Fibroblast of skin of right biceps (primary cell): Measurements from ENCODE around the gene CCR5.

Experiments used
- DNase-seq: peaks from one replicate; pipeline ENCODE4 v3.0.0-alpha.2; 2013

The CCR5 gene

DNA sequence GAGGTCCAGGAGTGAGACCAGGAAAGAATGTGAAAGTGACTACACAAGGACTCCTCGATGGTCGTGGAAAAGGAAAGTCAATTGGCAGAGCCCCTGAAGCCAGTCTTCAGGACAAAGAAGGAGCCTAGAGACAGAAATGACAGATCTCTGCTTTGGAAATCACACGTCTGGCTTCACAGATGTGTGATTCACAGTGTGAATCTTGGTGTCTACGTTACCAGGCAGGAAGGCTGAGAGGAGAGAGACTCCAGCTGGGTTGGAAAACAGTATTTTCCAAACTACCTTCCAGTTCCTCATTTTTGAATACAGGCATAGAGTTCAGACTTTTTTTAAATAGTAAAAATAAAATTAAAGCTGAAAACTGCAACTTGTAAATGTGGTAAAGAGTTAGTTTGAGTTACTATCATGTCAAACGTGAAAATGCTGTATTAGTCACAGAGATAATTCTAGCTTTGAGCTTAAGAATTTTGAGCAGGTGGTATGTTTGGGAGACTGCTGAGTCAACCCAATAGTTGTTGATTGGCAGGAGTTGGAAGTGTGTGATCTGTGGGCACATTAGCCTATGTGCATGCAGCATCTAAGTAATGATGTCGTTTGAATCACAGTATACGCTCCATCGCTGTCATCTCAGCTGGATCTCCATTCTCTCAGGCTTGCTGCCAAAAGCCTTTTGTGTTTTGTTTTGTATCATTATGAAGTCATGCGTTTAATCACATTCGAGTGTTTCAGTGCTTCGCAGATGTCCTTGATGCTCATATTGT, 10.8 kb upstream of the CCR5 start:
- peak; percentile 36 for DNase-seq

DNA sequence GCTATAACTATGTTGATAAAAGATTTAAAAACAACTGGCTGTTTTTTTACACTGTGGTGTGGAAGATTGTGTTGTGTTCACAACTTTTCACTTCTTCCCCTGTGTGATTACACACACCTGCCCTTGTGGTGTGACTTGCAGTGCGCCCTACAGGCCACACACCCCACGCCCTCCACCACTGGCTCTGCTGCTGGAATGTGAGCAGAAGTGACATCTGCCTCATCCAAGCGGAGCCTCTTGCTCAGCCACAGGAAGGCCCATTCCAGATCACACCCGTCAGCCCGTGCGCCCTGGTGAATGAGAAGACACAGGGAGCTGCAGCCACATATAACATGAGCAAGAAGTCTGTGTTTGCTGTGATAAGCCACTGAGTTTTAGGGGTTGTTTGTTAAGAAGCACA, 9.8 kb upstream of the CCR5 start:
- DNase-seq = peak; percentile 14

DNA sequence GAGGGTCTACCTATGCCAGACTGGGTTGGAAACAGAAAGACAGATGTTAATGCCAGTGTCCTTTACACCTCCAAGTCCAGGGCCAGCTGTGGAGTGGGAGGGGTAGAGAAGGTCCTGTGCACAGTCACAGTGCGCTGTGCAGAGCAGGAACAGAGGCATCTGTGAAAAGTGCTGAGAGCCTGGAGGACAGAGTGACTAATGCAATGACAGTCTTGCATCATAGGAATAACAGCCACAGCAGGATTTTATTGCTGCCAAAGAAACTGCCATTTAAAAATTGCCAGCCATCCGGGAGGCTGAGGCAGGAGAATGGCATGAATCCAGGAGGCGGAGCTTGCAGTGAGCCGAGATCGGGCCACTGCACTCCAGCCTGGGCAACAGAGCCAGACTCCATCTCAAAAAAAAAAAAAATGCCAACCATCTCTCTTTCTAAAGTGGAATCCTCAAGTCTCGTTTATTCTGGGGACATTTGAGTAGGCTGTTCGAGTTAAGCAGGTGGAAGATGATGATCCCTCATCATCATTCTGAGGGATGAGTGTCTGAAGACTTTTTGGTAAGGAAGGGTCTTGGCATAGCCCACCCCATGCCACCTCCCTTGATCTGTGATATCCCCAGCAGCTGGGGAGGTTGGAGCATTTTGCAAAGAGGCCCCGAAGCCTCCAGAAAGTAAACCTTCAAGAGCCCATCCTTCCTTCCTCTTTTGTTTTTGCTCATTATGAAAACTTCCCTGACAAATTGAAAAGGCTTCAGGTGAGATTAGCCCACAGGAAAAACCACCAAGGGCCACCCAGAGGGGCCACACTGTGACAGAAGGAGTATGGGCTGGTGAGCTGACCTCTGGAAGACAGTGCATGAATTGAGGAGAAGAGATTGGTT, 9.1 kb upstream of the CCR5 start:
- peak; percentile 48 for DNase-seq

DNA sequence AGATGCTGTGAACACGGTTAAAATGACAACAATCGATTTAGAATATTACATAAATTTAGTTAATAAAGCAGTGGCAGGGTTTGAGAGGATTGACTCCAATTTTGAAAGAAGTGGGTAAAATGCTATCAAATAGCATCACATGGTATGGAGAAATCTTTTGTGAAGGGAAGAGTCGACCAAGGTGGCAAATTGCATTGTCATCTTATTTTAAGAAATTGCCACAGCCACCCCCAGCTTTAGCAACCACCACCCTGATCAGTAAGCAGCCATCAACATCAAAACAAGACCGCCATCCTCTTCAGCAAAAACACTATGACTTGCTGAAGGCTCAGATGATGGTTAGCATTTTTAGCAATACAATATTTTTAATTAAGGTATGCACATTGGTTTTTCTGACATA, 5.7 kb upstream of the CCR5 start:
- DNase-seq = no peak

DNA sequence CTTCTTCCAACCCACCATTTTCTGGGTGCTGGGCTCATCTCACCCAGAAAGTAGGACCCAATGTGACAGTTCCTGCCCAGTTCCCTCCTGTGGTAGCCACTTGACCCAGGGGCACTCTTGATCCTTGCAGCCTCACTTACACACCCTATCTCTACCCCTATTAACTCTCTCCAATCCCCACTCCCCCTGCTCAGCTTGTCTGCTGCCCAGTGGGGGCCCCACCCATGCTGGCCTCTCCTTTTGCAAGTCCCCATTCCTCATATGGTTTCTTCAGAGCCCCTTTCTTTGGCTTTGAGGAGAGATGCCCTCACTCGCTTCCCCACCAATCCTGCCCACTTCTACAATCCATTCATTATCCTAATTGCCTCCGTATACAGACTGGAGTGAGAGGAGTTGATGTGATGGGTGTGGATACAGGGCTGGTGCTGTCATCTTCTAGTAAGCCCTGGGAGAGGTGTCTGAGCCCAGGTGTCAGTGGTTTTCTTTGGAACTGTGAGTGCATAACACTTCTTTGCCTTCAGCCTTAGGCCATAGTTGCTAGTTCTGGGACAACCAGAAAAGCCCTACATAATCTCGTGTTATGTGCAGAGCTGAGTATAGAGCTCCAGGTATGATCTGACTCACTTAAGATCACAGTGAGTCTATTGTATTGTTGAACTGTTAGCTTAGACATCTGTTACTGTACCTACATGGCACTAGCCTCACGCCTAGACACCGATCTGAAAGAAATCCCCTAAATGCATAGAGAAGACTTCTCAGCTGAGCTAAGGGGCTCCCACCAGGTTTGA, 4.8 kb upstream of the CCR5 start:
- no peak for DNase-seq

DNA sequence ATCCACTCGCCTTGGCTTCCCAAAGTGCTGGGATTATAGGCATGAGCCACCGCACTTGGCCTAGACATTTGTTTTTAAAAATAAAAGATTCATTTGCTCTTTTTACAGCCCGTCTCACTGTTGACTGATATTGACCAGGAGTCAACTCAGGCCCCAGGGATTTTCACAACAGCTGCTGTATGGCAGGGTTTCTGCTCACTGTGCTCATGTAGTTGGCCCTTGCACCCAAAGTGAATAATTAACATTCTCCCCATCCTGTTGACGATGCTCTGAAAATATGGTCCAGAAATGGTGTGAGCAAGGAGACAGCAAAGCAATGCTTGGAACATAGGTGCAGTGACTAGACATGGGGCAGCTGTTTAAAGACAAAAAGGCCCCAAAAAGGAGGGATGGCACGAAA, 2.9 kb upstream of the CCR5 start:
- no peak for DNase-seq

DNA sequence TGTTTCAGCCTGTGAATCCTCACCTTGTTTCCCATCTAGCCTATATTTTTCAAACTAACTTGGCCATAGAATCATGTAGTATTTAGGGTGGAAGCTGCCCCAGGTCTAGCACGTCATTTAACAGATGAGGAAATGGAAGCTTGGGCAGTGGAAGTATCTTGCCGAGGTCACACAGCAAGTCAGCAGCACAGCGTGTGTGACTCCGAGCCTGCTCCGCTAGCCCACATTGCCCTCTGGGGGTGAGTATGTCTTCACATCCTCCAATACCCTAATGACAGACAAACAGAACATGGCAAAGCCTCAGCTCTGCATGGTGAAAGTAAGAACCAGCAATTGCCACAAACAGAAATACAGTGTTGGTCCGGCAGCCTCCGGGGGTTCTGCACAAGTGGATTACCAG, 2.2 kb upstream of the CCR5 start:
- no peak for DNase-seq

DNA sequence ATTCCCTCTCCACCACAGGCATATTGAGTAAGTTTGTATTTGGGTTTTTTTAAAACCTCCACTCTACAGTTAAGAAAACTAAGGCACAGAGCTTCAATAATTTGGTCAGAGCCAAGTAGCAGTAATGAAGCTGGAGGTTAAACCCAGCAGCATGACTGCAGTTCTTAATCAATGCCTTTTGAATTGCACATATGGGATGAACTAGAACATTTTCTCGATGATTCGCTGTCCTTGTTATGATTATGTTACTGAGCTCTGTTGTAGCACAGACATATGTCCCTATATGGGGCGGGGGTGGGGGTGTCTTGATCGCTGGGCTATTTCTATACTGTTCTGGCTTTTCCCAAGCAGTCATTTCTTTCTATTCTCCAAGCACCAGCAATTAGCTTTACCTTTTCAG, 1.6 kb upstream of the CCR5 start:
- DNase-seq = no peak

DNA sequence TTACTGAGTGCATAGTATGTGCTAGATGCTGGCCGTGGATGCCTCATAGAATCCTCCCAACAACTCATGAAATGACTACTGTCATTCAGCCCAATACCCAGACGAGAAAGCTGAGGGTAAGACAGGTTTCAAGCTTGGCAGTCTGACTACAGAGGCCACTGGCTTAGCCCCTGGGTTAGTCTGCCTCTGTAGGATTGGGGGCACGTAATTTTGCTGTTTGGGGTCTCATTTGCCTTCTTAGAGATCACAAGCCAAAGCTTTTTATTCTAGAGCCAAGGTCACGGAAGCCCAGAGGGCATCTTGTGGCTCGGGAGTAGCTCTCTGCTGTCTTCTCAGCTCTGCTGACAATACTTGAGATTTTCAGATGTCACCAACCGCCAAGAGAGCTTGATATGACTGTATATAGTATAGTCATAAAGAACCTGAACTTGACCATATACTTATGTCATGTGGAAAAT, 1.0 kb upstream of the CCR5 start:
- no peak for DNase-seq

DNA sequence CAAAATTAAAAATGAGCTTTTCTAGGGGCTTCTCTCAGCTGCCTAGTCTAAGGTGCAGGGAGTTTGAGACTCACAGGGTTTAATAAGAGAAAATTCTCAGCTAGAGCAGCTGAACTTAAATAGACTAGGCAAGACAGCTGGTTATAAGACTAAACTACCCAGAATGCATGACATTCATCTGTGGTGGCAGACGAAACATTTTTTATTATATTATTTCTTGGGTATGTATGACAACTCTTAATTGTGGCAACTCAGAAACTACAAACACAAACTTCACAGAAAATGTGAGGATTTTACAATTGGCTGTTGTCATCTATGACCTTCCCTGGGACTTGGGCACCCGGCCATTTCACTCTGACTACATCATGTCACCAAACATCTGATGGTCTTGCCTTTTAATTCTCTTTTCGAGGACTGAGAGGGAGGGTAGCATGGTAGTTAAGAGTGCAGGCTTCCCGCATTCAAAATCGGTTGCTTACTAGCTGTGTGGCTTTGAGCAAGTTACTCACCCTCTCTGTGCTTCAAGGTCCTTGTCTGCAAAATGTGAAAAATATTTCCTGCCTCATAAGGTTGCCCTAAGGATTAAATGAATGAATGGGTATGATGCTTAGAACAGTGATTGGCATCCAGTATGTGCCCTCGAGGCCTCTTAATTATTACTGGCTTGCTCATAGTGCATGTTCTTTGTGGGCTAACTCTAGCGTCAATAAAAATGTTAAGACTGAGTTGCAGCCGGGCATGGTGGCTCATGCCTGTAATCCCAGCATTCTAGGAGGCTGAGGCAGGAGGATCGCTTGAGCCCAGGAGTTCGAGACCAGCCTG, 984 bp downstream of the CCR5 start:
- no peak for DNase-seq

DNA sequence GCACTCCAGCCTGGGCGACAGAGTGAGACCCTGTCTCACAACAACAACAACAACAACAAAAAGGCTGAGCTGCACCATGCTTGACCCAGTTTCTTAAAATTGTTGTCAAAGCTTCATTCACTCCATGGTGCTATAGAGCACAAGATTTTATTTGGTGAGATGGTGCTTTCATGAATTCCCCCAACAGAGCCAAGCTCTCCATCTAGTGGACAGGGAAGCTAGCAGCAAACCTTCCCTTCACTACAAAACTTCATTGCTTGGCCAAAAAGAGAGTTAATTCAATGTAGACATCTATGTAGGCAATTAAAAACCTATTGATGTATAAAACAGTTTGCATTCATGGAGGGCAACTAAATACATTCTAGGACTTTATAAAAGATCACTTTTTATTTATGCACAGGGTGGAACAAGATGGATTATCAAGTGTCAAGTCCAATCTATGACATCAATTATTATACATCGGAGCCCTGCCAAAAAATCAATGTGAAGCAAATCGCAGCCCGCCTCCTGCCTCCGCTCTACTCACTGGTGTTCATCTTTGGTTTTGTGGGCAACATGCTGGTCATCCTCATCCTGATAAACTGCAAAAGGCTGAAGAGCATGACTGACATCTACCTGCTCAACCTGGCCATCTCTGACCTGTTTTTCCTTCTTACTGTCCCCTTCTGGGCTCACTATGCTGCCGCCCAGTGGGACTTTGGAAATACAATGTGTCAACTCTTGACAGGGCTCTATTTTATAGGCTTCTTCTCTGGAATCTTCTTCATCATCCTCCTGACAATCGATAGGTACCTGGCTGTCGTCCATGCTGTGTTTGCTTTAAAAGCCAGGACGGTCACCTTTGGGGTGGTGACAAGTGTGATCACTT, 2.0 kb downstream of the CCR5 start:
- no peak for DNase-seq

DNA sequence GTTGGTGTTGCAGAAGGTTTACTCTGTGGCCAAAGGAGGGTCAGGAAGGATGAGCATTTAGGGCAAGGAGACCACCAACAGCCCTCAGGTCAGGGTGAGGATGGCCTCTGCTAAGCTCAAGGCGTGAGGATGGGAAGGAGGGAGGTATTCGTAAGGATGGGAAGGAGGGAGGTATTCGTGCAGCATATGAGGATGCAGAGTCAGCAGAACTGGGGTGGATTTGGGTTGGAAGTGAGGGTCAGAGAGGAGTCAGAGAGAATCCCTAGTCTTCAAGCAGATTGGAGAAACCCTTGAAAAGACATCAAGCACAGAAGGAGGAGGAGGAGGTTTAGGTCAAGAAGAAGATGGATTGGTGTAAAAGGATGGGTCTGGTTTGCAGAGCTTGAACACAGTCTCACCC, 4.0 kb downstream of the CCR5 start:
- DNase-seq = no peak

DNA sequence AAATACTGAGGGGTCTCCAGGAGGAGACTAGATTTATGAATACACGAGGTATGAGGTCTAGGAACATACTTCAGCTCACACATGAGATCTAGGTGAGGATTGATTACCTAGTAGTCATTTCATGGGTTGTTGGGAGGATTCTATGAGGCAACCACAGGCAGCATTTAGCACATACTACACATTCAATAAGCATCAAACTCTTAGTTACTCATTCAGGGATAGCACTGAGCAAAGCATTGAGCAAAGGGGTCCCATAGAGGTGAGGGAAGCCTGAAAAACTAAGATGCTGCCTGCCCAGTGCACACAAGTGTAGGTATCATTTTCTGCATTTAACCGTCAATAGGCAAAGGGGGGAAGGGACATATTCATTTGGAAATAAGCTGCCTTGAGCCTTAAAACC, 4.5 kb downstream of the CCR5 start:
- no peak for DNase-seq

DNA sequence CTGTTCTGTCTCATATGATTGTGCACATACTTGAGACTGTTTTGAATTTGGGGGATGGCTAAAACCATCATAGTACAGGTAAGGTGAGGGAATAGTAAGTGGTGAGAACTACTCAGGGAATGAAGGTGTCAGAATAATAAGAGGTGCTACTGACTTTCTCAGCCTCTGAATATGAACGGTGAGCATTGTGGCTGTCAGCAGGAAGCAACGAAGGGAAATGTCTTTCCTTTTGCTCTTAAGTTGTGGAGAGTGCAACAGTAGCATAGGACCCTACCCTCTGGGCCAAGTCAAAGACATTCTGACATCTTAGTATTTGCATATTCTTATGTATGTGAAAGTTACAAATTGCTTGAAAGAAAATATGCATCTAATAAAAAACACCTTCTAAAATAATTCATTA, 5.1 kb downstream of the CCR5 start:
- DNase-seq = no peak

DNA sequence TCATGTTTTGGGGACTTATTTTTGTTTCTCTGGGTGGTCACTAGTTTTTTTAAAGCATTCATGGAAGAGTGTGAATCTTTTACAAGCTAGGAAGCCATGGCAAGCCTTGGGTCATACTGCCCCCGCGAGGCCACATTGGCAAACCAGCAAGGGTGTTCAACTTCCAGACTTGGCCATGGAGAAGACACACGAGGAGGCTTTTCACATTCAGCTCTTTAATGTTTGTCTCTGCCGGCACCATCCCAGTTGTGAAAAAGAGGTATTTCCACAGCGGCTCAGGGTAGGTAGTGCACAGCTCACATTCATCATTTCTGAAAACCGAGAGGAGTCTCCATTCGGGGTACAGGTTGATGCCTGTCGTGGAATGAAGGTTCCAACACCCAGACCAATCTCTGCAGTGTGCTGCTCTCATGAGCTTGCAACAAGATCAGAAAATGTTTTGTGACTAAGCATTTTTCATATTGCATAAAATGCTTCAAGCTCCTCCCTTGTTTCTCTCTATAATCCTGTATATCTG, 7.7 kb downstream of the CCR5 start:
- peak; percentile 37 for DNase-seq

DNA sequence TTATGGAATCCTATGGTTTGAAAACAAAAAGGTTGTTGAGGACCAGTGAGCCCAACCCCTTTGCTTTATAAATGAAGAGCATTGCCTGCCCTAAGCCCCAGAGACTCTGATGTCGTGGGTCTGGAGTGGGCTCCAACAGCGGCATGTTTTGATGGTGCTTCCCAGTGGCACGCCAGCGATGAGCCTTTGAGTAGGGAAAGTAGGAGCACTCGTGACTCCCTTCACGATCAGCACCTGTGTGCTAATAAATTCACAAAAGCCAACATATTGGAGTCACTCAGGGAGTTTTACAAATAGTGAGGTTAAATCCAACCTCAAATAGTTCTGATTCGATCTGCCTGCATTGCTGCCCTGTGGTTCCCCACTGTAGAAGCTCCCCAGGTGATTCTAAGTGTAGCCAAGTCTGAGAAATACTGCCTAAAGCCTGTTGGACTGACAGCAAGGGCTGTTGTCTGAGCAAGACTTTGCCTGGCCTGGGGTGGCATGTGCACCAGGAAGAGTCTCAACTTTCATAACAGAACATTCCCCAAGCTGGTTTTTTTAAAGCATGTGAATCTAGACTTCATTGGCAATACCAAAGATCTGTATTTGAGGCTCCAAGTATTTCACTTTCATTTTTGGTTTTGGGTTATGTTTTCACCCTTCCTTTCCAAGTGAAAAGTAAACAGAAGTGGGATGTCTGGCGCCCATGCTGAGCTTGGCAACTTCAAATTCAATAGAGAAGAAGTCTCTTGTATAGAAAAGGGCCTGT, 9.9 kb downstream of the CCR5 start:
- DNase-seq = no peak

DNA sequence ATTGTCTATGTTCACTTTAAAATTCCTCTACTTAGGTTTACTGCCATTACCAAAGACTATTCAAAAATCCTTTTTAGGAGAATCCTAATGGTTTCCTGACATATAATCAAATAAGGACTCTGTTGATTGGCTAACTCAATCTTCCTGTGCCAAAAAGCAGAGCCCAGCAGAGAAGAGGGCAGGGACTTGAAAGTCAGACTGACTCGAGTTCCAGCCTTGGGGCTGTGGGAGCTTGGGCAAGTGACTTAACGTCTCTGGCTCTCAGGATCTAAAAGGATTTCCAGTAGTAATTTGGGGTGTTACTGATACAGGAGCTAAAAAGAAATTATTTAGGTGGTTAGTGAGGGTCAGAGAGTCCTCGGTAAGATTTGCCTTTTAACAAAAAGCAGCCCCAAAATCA, 10.9 kb downstream of the CCR5 start:
- DNase-seq = no peak

DNA sequence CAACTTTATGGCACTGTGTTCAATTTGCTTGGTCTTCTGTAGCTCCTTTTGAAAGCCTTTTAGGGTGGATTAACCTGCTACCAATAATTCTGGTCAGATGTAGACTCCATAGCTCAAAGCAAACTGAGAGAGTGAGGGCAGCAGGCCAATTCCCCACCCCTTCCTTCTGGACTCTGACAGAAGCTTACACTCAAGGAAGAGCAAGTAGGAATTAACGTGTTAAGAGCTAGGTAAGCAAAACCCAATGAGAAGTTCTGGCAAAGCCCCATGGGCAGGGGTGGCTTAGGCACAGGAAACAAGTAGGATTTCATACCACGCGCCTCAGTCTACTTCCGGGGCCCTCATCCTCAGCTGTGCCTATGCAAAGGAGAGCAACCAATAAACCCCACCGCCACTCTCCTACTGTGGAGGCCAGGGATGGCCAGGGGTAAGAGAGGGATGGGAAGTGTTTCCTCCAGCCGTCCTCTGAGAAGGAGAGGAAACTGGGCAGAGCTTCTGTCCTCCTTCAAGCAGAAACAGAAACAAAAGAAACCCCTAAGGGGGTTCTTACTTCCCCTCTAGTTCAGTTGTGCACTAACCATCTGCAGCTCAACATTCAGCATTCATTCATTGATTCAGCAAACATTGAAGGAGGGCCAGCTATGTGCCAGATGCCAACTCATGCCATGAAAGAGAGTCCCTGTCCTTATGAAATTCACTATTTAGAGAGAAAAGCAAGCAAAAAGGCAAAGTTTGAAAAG, 12.6 kb downstream of the CCR5 start:
- DNase-seq = no peak

DNA sequence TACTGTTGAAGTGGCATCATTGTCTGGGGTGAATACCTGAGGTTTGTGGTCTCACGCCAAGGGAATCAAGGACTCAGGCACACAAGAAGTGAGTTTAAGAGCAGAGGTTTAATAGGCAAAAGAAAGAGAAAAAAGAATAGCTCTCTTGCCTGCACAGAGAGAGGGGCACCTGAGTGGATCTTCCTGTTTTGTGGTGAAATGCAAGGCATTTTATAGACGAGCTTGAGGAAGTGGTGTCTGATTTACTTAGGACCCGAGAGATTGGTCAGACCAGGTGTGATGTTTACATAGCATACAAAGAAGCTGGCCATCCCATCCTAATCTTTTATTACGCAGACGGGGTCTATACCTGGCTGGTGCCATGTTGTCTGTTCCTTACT, 13.2 kb downstream of the CCR5 start:
- no peak for DNase-seq

DNA sequence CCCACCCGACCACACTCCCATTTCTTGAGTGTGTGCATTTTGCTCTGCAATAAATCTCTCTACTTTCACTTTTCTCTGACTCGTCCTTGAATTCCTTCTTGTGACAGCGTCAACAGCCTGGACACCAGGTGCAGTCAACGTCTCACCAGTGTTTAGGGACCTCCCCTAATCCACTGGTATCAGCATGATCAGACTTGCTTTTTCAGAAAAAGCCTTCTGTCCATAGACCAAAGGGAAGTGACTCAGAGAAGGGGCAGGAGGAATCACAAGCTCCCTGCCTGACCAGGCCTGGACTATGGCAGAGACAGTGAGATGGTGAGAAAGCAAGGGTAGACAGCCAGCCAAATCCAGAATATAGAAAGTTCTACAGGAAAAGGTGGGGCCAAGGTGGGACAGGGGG, 15.5 kb downstream of the CCR5 start:
- DNase-seq = no peak
